IPS-20b (cell line): ENCODE data around the gene KDM3A.

Experiments
- H3K27ac ChIP-seq: one replicate; pipeline ENCODE4 v1.5.1; 2013; ENCODE audit warnings: low read length
- H3K27me3 ChIP-seq: 2 replicates; pipeline ENCODE4 v1.6.1; 2013; ENCODE audit warnings: mild to moderate bottlenecking, low read length, inconsistent platforms; ENCODE audit not compliant: insufficient read depth
- H3K36me3 ChIP-seq: 2 replicates; pipeline ENCODE4 v1.6.1; 2013; ENCODE audit warnings: low read depth, mild to moderate bottlenecking, inconsistent platforms, low read length, moderate library complexity; ENCODE audit not compliant: insufficient read depth
- H3K4me1 ChIP-seq: 2 replicates; pipeline ENCODE4 v1.6.1; 2013; ENCODE audit warnings: mild to moderate bottlenecking, control low read depth, inconsistent platforms, low read length, moderate library complexity; ENCODE audit not compliant: insufficient read depth
- H3K4me3 ChIP-seq: 2 replicates; pipeline ENCODE4 v1.5.1; 2013; ENCODE audit warnings: mild to moderate bottlenecking, low read length, inconsistent platforms
- H3K9ac ChIP-seq: 2 replicates; pipeline ENCODE4 v1.6.1; 2013; ENCODE audit warnings: low read depth, mild to moderate bottlenecking, inconsistent platforms, low read length, moderate library complexity
- H3K9me3 ChIP-seq: 2 replicates; pipeline ENCODE4 v1.6.1; 2013; ENCODE audit warnings: mild to moderate bottlenecking, low read depth, low read length, inconsistent platforms; ENCODE audit not compliant: insufficient read depth

The KDM3A gene

GRCh38 chr2:86523491-86523890 is 82.3 kb downstream of the KDM3A start:
- Histone ChIP-seq H3K27me3 (no peaks in the 10 kb centered on the region), H3K27ac (no peak overlapping the region), H3K36me3 (peaks cover 20% of the 10 kb centered on the region; the same call in 1 of the 2 replicates), H3K9me3 (peaks cover 4% of the 10 kb centered on the region; the same call in 1 of the 2 replicates), H3K4me1 (no peaks in the 10 kb centered on the region), H3K4me3 (no peak overlapping the region), H3K9ac (no peak overlapping the region)

- Histone ChIP-seq H3K4me1 (no peaks in the 10 kb centered on the region), H3K9me3 (no peaks in the 10 kb centered on the region), H3K4me3 (no peak overlapping the region), H3K27me3 (no peaks in the 10 kb centered on the region), H3K36me3 (peaks cover 28% of the 10 kb centered on the region; the same call in 1 of the 2 replicates), H3K9ac (no peak overlapping the region), H3K27ac (no peak overlapping the region)
These were observed 84.5 kb downstream of the KDM3A start for GRCh38 chr2:86525421-86526340.

GRCh38 chr2:86533589-86533988 is 92.4 kb downstream of the KDM3A start:
- H3K9me3 ChIP-seq = peaks cover 9% of the 10 kb centered on the region; the same call in 1 of the 2 replicates
- no peak overlapping the region for H3K27ac ChIP-seq
- no peak overlapping the region for H3K9ac ChIP-seq
- no peaks in the 10 kb centered on the region for H3K27me3 ChIP-seq
- peaks cover 7% of the 10 kb centered on the region; the same call in 1 of the 2 replicates for H3K36me3 ChIP-seq
- H3K4me3 ChIP-seq = no peak overlapping the region
- no peaks in the 10 kb centered on the region for H3K4me1 ChIP-seq

- no peak overlapping the region for H3K27ac ChIP-seq
These were observed 100.2 kb downstream of the KDM3A start for GRCh38 chr2:86541334-86541733.

More at GRCh38 chr2:86541334-86541733, 100.2 kb downstream of the KDM3A start:
- H3K36me3 ChIP-seq = 0 out of 2 replicates have a peak, but pooled peaks cover 4% of the 10 kb centered on the region
- H3K9ac ChIP-seq = no peak overlapping the region
- H3K27me3 ChIP-seq = no peaks in the 10 kb centered on the region
- H3K4me1 ChIP-seq = no peaks in the 10 kb centered on the region; the same call in 1 of the 2 replicates
- no peak overlapping the region for H3K4me3 ChIP-seq
- peaks cover 12% of the 10 kb centered on the region for H3K9me3 ChIP-seq
